Ishikawa (cell line): ENCODE results near the gene NOP53.

Source experiments
- CEBPB ChIP-seq: IDR thresholded peaks from 2 replicates; pipeline ENCODE4 v1.6.1; 2012
- CREB1 ChIP-seq: IDR thresholded peaks from 2 replicates; pipeline ENCODE4 v1.6.1; 2012; ENCODE audit warnings: low read depth
- EGR1 ChIP-seq: IDR thresholded peaks from 2 replicates; pipeline ENCODE4 v1.6.1; 2012
- EP300 ChIP-seq: IDR thresholded peaks from 2 replicates; pipeline ENCODE4 v1.6.1; 2012; ENCODE audit warnings: borderline replicate concordance
- FOXM1 ChIP-seq: IDR thresholded peaks from 2 replicates; pipeline ENCODE4 v1.6.1; 2012; ENCODE audit warnings: low read depth, borderline replicate concordance
- MAX ChIP-seq: IDR thresholded peaks from 2 replicates; pipeline ENCODE4 v1.6.1; 2012
- NFIC ChIP-seq: IDR thresholded peaks from 2 replicates; pipeline ENCODE4 v1.6.1; 2012
- RAD21 ChIP-seq: IDR thresholded peaks from 2 replicates; pipeline ENCODE4 v1.6.1; 2012; ENCODE audit warnings: low read depth
- REST ChIP-seq: IDR thresholded peaks from 2 replicates; pipeline ENCODE4 v1.6.1; 2012; ENCODE audit warnings: low read depth, mild to moderate bottlenecking
- TAF1 ChIP-seq: IDR thresholded peaks from 2 replicates; pipeline ENCODE4 v1.6.1; 2012; ENCODE audit warnings: low read depth, mild to moderate bottlenecking
- TCF12 ChIP-seq: IDR thresholded peaks from 2 replicates; pipeline ENCODE4 v1.6.1; 2012; ENCODE audit warnings: low read depth
- TEAD4 ChIP-seq: IDR thresholded peaks from 2 replicates; pipeline ENCODE4 v1.6.1; 2012
- USF1 ChIP-seq: IDR thresholded peaks from 2 replicates; pipeline ENCODE4 v1.6.1; 2012
- YY1 ChIP-seq: IDR thresholded peaks from 2 replicates; pipeline ENCODE4 v1.6.1; 2012; ENCODE audit warnings: low read depth
- ZBTB7A ChIP-seq: IDR thresholded peaks from 2 replicates; pipeline ENCODE4 v1.6.1; 2012; ENCODE audit warnings: low read depth

The NOP53 gene

GRCh38 chr19:47794526-47794925, 49.2 kb downstream of the NOP53 start:
- TF ChIP-seq TEAD4 (no peak), TCF12 (no peak), YY1 (no peak), ZBTB7A (no peak), EP300 (no peak), NFIC (no peak), CEBPB (no peak), CREB1 (no peak), MAX (no peak), USF1 (no peak), TAF1 (no peak), FOXM1 (no peak), RAD21 (no peak), REST (no peak), EGR1 (no peak)

GRCh38 chr19:47796785-47797184, 51.4 kb downstream of the NOP53 start:
- TF ChIP-seq YY1: no peak
- TF ChIP-seq REST: no peak
- TF ChIP-seq EGR1: no peak
- TF ChIP-seq FOXM1: no peak

GRCh38 chr19:47797996-47798903, 52.9 kb downstream of the NOP53 start:
- TF ChIP-seq RAD21 (no peak), ZBTB7A (no peak), CEBPB (no peak), TAF1 (no peak), REST (no peak)

GRCh38 chr19:47798904-47799266, 53.5 kb downstream of the NOP53 start:
- TF ChIP-seq EP300: no peak
- no peak for TF ChIP-seq CREB1
- TF ChIP-seq REST: no peak
- no peak for TF ChIP-seq CEBPB
- TF ChIP-seq FOXM1: no peak
- no peak for TF ChIP-seq NFIC
- no peak for TF ChIP-seq YY1
- TF ChIP-seq MAX: no peak
- TF ChIP-seq TAF1: no peak
- TF ChIP-seq EGR1: no peak
- no peak for TF ChIP-seq TCF12
- TF ChIP-seq ZBTB7A: no peak
- no peak for TF ChIP-seq RAD21
- TF ChIP-seq USF1: no peak
- TF ChIP-seq TEAD4: no peak
